Measurements from ENCODE around the gene FAM149B1.
"Not testable (repeated sequence)": the region's sequence is repeated elsewhere in the genome, so short reads cannot be mapped to it uniquely, and the experiment has no call there.

Gene FAM149B1

DNA sequence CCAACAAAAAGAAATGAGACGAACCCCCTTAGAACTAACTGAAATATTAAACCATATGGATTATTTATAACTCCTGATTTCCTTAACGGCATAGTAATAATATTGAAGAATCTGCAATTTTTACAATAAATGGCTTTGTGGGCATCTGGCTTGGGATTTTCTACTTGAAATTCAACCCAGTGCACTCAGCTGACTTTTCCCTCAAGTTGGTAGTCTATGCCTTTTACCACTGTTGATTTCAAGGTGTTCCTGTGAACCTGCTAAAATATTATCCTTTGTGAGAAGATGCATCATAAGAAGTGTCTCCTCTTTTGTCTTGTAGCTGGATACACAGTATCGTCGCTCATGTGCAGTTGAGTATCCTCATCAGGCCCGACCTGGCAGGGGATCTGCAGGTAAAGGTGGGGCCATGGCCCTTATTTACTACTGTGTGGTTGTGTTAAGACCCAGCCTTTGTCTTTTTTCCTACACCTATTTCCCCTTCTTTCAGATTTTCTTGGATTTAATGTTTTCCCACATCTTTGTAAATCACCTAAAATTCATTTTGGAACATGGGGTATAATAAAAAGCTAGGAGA, 71.2 kb downstream of the FAM149B1 start:
- DNase-seq = no peak

DNA sequence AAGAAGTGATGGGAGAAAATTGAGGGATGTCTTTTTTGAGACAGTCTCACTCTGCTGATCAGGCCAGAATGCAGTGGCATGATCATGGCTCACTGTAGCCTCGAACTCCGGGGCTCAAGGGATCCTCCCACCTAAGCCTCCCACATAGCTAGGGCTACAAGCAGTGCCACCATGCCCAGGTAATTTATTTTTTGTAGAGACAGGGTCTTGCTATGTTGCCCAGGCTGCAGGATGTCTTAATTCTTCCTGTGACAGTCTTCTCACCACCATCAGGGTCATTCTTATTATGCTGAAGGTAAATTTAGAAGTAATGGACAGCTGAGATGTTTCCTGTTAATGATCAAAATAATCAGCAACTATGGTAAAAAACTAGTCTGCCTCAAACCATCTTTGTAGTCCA, 72.0 kb downstream of the FAM149B1 start:
- no peak for DNase-seq

DNA sequence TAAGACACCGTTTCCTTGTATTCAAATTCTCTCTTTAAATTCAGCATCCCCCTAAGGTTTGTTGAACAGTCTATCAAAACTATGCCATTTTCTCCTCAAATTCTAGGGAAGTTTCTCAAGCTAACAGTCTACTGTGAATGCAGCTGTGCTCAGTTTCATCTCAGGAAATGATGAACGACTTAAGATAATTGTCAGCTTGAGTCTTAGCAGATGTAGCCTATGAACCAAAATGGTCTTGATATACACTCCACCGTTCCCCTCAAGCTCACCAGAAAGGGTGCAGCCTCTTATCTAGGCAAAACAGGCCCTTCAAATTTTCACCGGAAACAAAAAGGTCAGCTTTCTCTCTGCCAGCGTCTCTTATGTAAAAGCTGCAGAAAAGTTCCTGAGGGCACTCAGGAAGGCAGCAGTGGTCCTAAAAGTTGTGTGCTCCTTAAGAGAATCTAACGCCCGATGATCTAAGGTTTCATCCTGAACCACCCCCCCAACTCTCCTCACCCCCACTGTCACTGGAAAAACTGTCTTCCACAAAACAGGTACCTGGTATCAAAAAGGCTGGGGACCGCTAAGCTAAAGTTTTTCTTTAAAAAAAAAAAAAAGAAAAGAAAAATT, 77.1 kb downstream of the FAM149B1 start:
- DNase-seq = no peak

DNA sequence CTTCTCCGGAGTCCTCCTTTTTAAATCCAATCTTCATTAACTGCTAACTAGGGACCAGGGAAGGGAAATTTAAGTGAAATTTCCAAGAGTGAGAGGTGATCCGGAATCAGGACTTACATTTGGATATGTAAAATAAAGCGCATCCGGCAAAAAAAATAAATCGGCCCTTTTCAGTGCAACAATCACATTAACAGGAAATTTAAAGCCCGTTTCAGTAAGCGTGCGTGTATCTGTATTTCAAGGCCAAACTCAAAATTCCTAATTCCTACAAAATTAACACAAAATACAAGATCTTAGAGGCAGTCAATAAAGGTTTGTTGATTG, 78.4 kb downstream of the FAM149B1 start:
- no peak for DNase-seq

DNA sequence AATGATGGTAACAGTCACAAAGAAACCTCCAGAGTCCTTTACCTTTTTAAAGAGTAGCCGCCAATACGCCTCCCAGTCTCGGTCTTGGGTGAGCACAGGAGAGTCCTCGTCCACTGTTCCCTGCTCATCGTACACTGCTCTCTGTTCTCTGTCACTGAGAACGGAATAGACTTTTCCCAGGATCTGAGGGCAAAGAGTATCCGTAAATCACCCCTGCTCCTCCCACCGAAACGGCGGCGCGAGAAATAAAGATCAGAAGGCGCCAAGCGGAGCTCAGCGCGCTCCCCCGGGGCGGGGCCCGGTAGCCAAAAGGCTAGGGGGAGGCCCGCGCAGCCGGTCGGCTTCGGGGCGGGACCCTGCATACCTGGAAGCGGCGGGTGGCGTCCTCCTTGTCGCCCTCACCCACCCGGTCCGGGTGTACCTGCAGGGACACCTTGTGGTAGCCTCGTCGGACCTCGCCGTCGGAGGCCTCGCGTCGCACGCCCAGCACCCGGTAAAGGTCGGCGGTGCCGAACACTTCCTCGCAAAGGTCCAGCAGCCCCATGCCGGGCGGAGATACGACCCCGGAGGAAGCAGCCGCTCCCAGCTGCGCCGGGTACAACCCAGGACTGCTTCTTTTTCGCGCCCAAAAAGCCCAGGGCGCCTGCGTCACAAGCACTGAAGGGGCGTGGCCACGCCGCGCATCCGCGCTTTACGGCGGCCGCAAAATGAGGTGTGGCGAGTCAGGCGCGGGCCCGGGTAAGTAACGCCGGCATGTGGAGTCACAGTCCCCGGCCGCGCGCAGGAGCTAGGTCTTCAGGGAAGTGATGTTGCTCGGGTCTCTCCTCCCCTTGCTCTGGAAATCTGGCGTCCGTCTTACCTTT, 79.0 kb downstream of the FAM149B1 start, which contains the start of gene DNAJC9:
TSS of gene DNAJC9 (minus strand) at position 610 of the 863 bp plus-strand sequence. CDS start at position 544, 66 bp downstream.
- peak; percentile 90 for DNase-seq

DNA sequence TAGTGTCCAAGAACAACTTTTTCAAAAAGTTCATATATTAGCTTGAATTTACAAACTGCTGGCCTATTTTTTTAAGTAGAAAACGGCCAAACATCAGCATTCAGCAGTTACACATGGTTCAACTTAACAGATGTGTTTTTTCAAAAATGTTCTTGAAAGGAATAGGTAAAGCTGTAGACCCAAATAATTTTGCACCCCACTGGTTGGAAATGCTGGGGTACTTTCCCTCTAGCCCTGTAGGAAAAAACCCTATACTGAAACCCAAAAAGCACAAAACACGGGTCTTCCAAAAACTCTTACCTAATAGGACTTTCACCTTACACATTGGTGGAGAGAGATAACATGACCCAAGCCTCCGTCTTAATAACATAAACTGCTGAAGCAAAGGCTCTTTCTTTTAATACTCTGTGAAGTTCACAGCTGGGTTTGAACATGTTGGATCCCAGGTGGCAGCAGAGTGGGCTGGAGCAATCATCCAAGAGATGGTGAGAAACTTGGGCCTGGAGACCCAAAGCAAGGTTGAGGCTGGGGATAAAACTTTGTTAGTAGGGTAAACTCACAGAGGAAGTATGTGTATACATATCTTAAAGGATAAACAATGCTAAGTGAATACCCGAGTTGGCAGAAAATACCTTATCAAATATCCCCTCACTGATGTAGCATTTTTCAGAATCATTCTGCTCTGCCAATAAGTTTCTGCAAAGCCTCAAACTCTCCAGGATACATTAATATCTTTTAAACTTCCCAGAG, 79.8 kb downstream of the FAM149B1 start:
- DNase-seq = no peak

DNA sequence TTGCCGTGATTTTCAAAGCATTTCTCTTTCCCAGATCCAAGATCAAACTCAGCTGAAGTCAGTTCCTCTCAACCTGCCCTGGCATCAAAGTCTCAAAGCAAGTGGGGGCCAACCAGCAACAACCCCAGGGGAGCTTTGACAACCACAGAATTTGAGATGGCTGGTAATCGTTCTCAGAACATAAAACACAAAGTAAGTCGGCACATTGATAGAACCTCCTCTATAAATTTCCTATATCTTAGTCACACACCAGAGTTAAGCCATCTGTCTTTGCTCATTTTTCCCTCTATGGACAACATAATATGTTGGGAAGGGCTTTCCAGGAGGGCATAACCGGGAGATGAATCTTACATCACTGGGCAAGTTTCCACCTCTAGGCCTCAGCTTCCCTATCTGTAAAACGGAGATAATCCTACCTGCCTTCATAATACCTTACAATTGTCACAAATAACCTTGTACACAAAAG, 80.4 kb downstream of the FAM149B1 start:
- no peak for DNase-seq

DNA sequence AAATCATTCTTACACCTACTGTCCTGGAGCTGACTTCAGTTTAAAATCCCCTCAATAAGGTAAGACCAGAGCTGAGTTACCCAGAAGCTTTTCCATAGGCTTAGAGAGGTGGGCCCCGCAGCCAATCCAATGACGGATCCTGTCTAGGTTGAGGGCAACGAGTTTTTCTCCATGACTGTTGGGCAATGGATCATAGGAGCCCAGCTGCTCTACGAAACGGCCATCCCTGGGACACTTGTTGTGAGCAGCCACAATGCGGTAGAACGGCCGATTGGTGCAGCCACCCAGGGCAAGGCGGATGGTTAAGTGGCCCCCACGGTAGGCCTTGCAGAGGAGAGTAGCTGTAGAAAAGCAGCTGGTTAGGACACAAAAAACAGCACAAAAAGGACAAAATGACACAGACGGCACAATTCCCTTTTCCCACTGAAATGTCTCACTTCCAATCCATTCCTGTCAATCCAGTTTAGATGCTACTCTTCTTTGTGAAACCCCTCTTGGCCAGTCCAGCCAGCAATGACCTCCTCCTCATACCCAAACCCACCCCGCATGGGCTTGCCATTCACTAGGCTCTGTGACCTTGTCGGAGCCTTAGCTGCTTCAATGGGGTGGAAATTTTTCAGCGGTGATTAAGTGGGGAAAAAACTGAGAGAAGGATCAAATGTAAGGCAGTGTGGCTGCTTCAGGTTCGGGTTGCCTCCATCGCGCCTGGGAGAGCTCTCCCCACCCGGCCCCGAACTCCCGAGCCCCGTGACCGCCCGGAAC, 83.9 kb downstream of the FAM149B1 start:
- no peak for DNase-seq

DNA sequence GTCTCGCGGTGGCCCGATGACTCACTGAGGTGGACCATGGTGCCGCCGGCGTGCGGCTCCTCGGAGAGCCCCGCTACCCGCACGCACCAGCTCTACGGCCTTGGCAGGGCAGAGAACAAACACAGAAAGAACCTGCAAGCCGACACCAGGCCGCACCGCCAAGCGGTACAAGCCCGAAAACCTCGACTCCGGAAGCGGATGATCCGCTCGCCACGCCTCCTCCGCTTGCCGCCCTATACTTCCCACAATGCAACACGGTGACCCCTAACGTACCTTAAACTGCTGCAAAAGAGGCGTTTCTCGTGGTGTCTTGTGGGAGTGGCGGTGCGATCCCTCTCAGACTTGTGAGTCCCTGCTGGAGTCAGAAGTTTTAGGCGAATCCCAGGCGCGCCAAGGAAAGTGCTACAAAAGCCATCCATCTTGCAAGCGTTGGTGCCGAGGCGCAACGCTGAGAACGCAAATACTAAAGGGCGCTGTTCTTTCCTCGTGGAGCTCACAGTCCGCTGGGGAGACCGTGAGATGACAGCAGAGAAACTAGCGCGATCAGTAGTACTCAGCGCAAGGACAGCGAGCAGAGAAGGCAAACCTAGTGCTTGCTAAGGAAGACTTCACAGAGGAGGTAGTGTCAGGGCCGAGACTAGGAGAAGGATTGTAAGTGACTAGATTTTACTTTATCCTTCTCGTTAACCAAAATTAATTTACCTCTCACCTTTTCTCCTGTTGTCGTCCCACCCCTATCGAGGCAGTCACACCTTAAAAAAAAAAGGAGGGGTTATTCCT, 84.7 kb downstream of the FAM149B1 start, which contains the start of gene MRPS16:
TSS of gene MRPS16 (minus strand) at position 200 of the 780 bp plus-strand sequence. CDS start at position 38, 162 bp downstream.
- peak; percentile 96 for DNase-seq

DNA sequence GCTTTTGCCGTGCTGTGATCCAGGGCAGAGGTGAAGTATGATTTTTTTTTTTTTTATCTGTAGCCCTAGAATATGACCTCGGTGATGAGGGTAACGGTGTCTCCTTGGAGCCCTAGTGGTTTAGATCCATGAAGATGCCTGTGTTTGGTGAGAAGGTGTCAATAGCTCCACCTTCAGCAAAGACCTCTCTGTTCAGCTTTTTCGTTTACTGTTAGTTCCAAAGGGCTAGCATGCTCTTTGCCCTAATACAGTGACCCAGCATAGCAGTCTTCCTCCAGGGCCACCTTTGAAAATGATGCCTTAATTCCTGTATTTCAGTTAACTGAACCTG, 85.3 kb downstream of the FAM149B1 start:
- no peak for DNase-seq

DNA sequence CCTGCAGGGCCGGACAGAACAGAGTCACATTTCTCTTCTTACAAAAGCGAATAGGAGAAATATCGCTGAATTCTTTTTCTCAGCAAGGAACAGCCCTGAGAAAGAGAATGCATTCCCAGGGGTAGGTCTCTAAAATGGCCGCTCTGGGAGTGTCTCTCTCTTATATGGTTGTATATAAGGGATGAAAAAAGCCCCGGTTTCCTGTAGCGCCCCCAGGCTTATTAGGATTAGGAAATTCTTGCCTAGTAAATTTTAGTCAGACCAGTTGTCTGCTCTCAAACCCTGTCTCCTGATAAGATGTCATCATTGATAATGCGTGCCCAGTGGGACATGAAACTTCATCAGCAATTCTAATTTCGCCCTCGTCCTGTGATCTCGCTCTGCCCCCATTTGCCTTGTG, 90.7 kb downstream of the FAM149B1 start:
- DNase-seq = not testable (repeated sequence)

DNA sequence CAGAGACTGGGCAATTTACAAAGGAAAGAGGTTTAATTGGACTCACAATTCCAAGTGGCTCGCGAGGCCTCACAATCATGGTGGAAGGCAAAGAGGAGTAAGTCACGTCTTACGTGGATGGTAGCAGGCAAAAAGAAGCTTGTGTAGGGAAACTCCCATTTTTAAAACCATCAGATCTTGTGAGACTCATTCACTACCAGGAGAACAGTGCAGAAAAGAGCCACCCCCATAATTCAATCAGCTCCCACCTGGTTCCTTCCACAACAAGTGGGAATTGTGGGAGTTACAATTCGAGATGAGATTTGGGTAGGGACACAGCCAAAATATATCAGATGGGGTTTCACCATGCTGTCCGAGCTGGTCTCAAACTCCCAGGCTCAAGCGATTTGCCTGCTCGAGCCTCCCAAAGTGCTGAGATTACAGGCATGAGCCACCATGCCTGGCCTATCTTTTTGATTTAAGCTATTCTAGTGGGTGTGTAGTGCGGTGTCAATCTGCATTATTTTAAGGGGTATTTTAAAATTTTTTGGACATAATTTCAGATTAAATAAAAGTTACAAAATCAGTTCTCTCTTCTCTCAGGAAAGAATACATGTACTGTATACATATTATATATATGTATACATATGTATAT, 93.6 kb downstream of the FAM149B1 start:
- no peak for DNase-seq

DNA sequence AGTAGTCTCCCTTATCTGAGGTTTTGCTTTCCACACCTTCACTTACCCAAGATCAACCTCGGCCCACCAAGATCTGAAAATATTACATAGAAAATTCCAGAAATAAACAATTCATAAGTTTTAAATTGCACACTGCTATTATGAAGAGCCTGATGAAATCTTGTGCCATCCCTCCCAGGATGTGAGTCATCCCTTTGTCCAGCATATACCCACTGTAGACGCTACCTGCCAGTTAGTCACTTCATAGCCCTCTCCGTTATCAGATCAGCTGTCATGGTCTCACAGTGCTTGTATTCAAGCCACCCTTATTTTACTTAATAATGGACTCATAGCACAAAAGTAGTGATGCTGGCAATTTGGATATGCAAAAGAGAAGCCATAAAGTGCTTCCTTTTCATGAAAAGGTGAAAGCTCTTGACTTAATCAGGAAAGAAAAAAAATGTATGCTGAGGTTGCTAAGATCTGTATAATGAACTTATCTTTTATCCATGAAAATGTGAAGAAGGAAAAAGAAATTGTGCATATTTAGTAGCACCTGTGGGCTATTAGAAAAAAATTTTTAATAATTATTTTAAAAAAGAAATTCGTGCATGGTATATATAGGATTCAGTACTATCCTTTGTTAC, 94.3 kb downstream of the FAM149B1 start:
- DNase-seq = no peak

DNA sequence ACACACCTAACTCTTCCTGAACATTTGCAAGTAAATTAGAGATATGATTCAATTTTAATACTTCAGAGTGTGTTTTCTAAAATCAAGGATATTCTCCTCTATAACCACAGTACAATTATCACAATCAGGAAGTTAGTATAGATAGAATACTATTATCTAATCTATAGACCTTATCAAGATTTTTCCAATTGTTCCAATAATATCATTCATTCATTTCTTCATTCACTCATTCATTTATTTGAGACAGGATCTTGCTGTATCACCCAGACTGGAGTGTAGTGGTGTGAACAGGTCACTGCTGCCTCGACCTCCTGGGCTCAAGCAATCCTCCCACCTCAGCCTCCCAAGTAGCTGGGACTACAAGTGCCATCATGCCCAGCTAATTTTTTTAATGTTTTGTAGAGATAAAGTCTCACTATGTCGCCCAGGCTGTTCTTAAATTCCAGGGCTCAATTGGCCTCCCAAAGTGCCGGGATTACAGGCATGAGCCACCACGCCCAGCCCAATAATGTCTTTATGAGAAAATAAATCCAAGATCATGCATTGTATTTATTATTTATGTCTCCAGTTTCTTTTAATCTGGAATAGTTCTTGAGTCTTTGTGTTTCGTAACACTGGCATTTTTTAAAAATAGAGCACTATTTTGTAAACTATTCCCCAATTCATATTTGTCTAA, 95.1 kb downstream of the FAM149B1 start:
- no peak for DNase-seq

DNA sequence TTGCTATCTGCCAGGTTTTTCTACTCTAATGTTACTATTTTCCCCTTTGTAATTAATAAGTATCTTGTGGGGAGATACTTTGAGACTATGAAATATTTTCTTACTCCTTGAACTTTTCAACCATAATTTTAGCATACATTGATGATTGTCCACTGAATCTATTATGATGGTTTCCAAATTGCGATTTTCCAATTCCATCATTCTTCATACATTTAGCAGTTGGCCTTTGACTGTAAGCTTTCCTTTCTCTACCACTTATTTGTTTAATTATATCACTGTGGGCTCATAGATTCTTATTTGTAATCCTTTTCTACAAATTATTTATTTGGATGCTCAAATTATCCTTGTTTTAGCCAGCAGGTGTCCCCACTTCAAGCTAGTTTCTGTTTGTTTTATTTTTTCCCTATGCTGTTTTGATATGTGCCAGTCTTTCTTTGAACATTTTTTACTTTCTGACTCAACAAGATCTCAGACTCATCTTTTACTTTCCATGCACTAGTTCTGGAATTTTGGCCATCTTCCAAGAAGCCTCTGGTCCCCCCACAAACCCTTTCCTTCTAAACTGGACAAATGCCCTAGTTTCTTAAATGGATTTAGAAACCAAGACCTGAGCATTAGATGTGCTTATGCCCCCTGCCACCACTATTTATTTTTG, 95.9 kb downstream of the FAM149B1 start:
- DNase-seq = no peak

DNA sequence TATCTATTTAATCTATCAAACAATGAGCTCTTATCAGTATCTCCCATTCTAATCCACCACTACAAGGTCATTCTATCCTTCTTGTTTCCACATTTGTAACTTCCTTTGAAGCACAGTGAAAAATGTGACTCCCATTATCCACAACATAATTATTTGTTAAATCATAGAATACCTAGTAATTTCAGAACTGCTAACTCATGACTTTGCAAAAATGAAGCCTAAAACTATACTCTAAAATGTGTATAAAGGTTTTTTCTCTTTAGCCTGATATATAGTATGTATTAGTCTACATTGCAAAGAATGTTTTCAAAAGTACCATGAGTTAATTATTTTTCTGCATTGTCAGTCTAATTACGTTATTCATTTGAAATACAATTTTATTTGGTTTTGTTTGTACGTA, 96.5 kb downstream of the FAM149B1 start:
- no peak for DNase-seq

DNA sequence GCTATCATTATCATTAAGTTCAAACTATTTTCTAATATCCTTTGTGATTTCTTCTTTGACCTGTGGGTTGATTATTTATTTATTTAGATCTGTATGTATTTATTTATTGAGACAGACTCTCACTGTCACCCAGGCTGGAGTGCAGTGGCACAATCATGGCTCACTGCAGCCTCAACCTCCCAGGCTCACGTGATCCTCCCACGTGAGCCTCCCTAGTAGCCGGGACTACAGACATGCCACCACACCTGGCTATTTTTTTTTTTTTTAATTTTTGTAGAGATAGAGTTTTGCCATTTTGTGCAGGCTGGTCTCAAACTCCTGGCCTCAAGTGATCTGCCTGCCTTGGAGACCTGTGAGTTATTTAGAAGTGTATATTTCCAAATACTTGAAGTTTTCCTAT, 113.2 kb downstream of the FAM149B1 start:
- no peak for DNase-seq

DNA sequence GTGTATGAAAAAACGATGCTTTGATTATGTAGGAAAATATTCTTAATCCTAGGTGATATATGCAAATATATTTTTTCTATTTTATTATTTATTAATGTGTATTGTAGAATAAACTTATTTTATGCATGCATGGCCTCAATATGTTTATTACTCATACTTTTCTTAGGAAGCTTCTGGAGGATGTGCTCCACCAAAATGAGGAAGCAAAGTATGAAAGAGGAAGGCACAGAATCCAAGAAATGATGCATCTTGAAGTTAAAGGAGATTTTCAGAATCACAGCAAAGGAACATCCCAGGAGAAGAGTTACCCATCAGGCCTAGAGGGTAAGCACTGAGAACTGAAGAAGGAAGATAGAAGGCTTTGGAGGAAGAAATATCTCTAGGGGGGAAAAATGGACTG, 119.5 kb downstream of the FAM149B1 start:
- no peak for DNase-seq

DNA sequence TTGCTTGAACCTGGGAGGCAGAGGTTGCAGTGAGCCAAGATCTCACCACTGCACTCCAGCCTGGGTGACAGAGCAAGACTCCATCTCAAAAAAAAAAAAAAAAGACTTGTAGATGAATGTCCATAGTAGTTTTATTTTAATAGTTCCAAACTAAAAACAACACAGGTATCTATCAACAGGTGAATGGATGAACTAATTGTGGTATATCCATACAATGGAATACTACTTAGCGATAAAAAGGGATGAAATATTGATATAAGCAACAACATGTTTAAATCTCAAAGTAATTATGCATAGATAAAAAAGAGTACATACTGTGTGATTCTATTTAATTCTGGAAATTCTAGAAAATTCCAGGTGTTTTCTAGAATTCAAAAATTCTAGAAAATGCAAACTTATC, 122.0 kb downstream of the FAM149B1 start:
- DNase-seq = no peak

DNA sequence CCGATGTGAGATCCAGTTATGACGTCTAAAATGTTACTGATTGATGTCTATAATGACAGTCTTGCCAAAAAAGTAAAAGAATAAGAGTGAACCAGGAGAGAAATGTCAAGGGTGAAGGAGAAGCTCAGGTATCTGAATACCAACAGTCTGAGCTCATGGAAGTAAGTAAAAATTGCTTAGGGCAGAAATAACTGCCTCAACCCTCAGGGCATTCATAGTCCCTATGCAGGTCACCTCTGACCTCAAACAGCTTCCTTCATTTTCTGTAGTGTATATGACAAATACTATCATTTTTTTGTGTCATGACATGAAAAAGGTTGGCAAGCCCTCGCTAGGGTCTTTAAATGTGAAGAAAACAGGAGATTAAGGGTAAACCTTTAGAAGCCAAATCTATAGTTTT, 125.5 kb downstream of the FAM149B1 start:
- DNase-seq = no peak
